ENCODE measurements around the gene SYTL4. TPM values are rescaled to one million over a fixed set of nuclear protein-coding genes. Genes with fewer than 3 reads are reported as not detected.

SYTL4 gene
- total RNA-seq, 2 donors from 2014 or later = 7.1 to 10.6 TPM

DNA sequence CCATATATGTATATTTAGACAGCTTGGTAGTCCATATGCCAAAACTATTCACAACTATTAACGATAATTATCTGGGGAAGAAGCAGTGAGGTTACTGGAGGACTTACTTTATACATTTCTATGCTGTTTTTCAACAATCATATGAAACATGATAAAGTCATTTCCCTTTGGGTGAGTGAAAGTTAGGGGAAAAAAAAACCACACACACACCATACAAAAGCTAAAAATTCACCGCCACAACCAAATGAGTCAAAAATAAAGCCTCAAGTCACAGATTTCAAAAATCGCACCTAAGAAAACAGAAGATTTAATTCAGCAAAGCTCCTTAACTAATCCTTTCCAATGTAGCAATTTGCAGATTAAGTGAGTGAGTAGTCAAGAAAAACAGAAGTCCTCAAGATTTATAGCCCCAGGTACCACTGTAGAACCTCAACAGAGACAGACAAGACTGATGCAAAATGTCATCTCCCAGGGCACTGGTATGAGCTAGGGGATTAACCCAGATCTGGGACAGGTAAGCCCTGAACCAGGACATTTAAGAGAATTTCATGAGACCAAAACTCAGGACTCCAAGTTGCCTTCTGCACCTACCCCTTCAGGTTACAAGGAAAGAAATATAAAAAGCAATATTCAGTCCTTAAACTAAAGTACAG is 35.1 kb downstream of the SYTL4 start:
- no peak for DNase-seq (ENCODE audit: low spot score)
- intact Hi-C loops (cut with DNase I) = no loop called here

DNA sequence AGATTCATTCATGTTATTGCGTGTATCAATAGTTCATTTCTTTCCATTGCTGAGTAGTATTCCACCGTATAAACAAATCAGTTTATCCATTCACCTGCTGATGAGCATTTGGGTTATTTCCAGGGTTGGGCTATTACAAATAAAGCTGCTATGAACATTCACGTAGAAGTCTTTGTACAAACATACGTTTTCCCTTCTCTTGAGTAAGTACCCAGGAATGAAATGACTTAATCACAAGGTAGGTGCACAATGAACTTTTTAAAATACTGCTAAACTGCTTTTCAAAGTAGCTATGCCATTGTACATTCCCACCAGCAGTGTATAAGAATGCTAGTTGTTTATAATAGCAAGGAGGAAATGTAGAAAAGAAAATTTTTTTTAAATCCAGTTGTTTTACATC is 35.9 kb downstream of the SYTL4 start:
- DNase-seq (ENCODE audit: low spot score) = no peak
- intact Hi-C loops (cut with DNase I) = no loop called here

DNA sequence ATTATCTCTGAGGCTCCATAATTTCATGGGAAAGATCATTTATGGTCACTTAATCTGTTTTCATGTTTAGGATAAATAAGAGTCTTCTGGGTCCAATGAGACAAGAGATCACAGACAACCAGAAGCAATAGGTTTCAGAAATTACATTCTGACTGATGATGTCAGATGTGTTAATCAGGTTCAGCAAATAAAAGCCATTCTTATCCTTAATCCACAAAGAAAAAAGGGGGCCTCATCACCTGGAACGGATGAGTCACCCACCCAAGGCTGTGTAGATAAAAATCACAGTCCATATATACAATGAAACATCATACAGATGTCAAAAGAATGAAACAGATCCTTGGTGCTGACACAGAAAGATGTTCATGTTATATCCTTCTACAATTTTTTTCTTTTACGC is 36.6 kb downstream of the SYTL4 start:
- no peak for DNase-seq (ENCODE audit: low spot score)
- intact Hi-C loops (cut with DNase I) = no loop called here

DNA sequence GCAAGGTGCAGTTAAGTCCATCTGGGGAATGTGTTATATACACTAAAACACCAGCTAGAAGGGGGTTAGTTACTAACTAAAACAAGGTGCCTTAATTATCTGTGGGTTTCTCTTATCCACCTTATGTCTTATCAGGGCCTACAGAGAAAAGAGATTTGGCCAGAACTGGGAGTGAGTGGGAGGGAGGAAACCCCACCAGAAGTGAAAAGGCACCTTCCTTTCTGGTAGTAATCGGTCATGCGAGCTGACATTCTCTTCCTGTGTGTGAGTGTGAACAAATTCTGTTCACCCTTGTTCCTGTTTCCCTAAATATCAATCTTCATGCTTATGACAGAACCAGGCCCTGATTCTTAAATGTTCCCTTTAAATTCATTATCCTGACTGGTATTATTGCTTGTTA is 44.4 kb downstream of the SYTL4 start:
- intact Hi-C loops (cut with DNase I) = no loop called here
- DNase-seq (ENCODE audit: low spot score) = no peak

DNA sequence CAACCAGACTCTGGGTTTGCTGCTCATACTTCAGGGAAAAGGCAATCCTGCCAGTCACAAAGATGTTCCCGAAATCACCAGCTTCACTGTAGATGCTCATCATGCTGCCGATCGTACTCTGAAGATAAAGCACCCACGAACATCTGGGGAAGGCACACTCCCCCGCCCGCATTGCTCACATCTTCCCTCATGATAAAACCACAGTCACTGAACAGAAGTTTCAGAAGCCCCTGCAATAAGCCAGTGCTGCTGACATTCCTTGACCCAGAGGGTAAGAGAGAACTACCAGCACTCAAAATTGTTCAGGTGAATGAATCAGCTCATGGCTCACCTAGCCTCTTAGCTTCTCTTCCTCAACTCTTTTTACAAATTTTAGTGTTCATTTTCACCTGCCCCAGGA is 44.8 kb downstream of the SYTL4 start:
- DNase-seq (ENCODE audit: low spot score) = no peak
- intact Hi-C loops (cut with DNase I) = no loop called here

DNA sequence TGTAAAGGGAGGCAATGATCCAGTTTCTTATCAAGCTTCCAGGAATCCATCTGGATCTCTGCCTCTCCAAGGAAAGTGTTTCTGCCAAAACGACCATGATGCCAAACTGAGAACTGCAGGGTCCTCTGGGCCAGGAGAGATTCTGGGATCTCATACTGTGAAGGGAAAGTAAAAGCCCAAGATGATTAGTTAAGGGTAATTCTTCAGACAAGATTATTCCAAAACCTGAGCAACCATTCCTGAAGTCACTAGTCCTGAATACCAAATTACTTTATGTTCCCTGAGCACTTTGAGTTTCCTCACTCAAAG is 46.0 kb downstream of the SYTL4 start:
- DNase-seq (ENCODE audit: low spot score) = no peak
- intact Hi-C loops (cut with DNase I) = no loop called here

DNA sequence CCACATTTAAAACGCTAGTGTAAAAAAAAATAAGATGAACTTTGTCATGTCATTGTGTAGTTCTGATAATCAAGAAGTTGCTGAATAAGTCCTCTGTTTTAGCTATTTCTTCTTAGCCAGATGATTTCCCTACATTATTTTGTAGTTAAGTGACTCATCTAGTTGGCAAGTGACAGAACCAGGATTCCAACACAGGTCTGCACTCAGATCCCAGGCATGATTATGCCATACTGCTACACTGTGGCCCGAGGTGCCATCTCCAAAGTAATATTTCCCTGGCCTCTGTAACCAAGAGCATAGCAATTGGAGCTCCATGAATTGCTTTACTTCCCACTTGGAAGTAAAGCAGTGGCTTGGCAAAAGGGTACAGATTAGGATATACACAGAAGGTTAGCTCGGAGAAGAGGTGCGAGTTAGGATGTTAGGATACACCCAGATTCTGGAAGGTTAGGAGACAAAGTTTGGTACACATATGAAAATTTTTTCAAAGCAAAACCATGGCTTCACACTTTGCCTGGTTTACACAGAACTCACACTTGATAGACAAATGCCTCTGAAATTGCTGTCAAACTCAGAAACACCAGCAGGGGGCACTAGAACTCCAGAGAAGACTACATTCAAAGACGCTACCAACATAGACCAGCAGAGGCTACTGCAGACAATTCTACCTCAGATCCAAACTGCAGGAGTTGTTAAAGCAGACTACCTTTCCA is 46.5 kb downstream of the SYTL4 start:
- intact Hi-C loops (cut with DNase I) = no loop called here
- no peak for DNase-seq (ENCODE audit: low spot score)

DNA sequence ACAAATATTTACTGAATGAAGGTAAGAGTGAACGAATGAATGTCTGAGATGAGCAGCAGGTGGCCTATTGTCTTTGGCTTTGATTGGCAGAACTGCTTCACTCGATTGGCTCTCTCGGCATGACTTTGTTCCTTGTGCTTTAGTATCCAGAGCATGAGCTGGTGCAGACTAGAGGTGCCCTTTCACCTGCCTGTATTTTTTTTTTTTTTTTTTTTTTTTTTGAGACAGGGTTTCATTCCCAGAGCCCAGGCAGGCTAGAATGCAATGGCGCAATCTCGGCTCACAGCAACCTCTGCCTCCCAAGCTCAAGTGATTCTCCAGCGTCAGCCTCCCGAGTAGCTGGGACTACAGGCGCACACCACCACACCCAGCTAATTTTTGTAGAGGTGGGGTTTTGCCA is 49.0 kb downstream of the SYTL4 start:
- intact Hi-C loops (cut with DNase I) = loop anchor here in 1 of 2 donors (5.0 kb wide), 1 partner anchor 84 kb away; no protein-coding TSS in a partner anchor
- no peak for DNase-seq (ENCODE audit: low spot score)

DNA sequence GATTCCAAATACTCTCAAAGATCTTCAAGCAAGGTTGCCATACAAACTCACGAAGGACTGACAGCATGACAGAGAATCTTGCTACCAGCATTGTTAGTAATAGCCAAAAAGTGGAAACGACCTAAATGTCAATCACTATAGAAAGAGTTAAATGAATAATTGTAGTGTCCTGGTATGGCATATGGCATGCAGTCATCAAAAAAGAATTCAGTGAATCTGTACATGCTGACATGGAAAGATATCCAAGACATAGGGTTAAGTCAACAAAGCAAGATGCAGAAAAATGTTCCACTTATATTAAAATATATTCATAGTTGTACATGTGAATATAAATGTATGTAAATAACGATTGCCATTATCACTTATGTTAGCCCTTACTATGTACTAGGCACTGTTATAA is 50.3 kb downstream of the SYTL4 start:
- intact Hi-C loops (cut with DNase I) = loop anchor here in 1 of 2 donors (5.0 kb wide), 1 partner anchor 86 kb away; no protein-coding TSS in a partner anchor

DNA sequence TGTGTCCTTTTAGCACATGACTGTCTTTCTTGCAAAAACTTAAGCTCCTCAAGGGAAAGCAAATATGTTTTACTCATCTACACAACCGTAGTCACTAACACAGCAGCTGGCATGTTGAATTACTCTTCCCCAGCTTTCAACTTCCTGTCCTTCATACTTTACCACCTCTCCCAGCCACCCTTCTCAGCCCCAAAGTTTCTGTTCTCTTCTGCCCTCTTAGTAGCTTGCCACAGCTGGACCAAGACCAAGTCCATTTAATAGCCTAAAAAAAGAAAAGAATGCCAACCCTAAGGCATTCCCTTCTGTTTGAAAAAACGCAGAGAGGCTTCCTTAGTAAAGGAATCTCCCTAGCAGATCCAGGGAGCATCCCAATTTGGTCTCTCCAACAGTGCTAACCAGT is 51.2 kb downstream of the SYTL4 start:
- intact Hi-C loops (cut with DNase I) = loop anchor here in 1 of 2 donors (5.0 kb wide), 1 partner anchor 87 kb away; no protein-coding TSS in a partner anchor

More for the DNA sequence above, 50.3 kb downstream of the SYTL4 start:
- no peak for DNase-seq (ENCODE audit: low spot score)

DNA sequence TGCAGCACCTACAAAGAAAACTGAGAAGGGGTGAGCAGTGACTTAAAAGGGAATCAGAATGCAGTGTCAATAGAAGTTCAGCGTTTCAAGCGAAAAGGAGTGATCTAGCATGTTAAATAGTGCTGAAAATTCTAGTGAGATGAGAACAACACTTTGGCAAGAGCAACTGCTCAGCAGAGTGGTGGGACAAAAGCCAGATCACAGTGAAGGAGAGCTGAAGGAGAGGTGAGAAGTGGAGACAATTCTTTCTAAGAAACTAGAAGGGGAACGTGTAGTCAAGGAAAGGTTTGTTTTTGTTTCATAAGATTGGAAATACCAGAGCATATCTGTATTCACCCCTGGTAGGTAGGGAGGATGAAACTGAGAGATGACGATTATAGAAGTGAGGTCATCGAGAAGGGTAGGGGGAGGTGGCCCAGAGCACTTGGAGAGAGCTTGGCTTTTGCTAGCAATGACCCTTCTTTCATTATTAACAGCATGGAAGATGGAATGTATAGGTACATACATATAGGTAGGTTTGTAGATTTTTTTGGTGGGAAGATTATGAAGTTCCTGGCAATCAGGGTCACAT is 54.2 kb downstream of the SYTL4 start:
- no peak for DNase-seq (ENCODE audit: low spot score)
- intact Hi-C loops (cut with DNase I) = no loop called here

More for the DNA sequence above, 51.2 kb downstream of the SYTL4 start:
- no peak for DNase-seq (ENCODE audit: low spot score)

DNA sequence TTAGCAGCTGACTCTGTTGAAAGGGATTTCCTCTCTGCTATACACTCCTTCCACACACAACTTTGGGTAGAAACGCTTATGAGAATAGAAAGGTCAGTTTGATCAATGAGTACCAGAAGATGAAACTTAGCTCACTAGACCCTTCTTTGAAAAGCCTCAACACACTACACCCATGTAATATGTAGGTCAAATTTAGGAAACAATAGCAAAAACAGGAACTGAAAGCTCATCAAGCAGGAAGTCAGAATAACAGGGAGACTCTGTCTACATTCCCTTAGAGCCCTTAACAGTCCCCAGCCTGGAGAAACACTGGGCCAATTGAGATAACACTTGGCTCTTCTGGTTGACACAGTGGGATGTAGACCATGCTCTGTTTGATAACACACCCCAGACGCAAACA is 57.2 kb downstream of the SYTL4 start:
- intact Hi-C loops (cut with DNase I) = no loop called here

DNA sequence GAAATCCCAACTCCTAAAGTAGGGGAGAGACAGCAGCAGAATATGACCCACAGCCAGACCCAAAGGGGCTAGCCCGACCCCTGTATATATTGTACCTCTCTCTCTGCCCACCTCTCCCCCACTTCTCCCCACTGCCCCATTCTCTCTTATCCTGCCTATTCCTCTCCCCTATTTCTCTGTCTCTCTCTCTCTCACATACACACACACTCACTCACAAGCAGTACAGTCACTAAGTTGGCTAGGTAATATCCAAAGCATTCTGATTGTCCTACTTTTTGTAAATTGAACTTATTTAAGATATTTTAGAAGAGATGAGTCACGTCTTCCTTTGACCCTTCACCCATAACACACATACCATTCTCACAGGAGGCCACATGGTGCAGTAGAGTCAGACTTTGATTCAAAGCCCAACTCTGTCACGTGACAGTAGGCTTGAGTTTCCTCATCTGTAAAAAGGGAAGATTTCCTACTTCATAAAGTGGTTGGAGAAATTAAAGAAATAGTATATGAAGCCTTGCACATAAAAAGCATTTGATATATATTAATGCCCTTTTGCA is 58.4 kb downstream of the SYTL4 start:
- no peak for DNase-seq (ENCODE audit: low spot score)
- intact Hi-C loops (cut with DNase I) = no loop called here

More for the DNA sequence above, 57.2 kb downstream of the SYTL4 start:
- no peak for DNase-seq (ENCODE audit: low spot score)

DNA sequence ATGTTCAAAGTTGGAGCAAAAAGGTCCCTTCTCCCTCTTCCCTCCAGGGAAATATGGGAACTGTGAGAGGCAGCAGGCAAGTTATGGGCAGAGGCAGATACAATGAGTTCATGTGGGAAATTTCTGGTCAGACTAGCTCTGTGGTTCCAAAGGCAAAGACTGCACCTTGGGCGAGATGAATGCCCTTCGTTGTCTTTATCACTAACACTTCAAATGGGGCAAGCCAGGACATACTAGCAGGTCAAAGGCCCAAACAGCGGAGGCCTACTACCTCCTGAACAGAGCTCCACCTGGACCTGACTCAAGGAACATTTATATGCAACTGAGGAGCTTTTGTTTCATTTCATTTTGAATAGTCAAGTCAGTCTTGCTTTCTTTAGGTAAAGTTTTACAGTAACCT is 59.0 kb downstream of the SYTL4 start:
- DNase-seq (ENCODE audit: low spot score) = no peak
- intact Hi-C loops (cut with DNase I) = no loop called here

DNA sequence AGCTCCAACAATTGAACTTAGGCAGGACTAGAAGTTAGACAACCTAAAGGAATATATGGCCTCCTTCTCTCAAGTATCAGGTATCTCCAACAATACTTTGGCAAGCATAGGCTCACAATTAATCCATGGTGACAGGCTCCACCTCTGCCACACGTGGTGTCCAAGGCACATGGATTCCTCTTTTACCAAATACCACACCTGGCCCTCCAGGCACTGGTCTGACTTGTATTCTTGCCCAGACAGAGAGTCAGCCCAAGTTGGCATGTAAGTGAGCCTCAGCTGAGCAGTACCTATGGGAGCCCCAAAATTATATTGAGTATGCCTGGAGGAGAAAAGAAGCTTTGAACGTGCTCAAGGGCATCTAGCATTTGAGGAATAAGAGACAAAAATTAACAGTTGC is 68.3 kb downstream of the SYTL4 start:
- no peak for DNase-seq (ENCODE audit: low spot score)
- intact Hi-C loops (cut with DNase I) = no loop called here

DNA sequence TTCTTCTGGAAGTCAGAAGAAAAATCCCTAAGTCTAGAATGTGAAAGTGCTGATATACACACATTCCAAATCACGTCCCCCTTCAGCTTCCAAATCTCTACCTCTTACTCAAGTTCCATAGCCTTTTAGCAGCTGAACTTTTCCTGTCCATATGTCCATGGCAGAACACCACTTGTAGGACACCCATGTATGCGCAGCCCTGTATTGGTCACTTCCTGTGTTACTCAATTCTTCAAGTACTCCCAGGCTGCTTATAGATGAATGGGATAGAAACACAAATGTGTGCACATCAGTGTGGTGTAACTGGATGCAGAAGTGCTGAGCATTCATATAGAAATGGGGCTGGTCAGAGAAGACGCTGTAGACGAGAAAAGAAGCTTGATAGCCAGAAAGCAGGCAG is 69.1 kb downstream of the SYTL4 start:
- DNase-seq (ENCODE audit: low spot score) = no peak
- intact Hi-C loops (cut with DNase I) = no loop called here

DNA sequence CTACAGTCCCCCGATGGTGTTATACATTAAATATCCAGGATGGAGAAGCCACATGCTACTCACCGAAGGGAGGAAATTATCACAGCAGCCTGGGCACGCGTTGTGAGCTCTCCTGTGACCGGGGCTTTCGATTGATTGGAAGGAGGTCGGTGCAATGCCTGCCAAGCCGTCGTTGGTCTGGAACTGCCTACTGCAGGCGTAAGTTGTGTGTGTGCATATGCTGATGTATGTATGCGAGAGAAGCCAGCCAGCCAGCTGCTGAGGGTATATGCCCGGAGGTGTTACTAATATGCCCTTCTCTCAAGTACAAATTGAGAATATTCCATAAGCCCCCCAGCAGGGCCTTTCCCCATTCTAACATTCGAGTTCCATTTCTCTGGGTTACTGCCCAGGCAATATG is 69.8 kb downstream of the SYTL4 start:
- intact Hi-C loops (cut with DNase I) = no loop called here
- no peak for DNase-seq (ENCODE audit: low spot score)

DNA sequence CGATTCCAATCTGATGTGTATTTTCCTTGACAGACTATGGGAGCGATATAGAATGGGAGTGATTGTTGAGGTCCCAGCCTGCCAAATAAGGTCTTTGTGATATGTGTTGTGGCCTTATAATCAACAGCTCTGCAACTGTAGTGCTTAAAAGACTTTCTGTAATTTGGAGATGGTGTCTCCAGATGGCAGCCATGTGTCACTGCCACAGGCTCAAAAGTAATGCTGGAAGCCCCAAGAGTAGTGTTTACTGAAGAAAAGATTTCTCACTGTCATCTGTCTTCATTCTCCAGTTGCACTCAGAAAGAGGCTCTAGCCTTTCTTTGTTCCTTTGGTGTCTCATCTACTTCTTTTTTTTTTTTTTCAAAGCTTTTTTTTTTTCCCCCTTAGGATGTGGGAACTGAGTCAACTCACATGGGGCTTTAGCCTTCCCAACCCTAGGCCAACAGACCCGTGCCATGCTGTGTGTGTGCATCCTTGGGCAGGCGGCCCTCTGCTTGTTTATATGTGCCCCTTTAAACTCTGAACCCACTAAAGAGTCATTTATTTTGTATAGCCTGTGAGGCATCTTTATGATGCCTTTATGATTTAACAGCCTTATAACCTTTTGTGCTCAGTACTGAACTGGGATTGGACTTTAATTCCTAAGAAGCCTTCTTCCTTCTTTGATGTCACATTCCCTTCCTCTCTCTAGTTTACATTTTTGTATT is 72.3 kb downstream of the SYTL4 start:
- no peak for DNase-seq (ENCODE audit: low spot score)
- intact Hi-C loops (cut with DNase I) = no loop called here

DNA sequence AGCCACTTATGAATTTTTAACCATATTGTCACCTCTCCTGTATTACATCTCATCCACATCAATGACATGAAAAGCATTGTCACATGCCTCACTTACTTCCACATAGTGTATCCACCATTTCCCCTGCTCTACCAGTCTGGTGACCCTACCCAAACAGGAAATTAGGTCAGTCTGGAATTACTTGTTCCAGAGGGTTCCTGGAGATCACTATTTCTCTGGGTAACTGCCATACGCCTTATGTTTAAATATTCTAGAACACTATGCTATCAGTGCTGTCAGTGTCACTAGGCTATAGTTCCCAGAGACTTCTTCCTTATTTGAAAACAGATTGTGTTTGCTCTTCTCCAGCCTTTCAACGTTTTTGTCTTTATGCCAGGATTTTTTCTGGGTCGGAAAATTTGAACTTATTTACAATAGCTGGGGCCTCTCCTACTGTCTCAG is 73.0 kb downstream of the SYTL4 start:
- no peak for DNase-seq (ENCODE audit: low spot score)
- intact Hi-C loops (cut with DNase I) = no loop called here

DNA sequence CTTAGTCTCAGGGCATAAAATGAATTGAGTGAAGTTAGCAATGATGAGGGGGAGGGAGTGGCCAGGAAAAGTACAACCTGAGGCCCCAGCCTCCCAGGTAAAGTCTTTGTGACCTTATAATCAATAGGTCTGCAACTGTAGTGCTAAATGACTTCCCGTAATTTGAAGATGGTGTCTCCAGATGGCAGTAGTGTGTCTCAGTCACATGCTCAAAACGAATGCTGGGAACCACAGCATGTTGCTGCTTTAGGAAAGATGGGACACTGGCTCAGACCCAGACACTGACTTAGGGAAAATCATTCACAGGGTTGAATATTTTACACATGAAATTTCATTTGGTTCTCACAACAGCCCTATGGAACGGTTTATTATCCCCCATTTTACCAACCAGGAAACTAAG is 77.7 kb downstream of the SYTL4 start:
- DNase-seq (ENCODE audit: low spot score) = no peak
- intact Hi-C loops (cut with DNase I) = no loop called here
